GM12892 (cell line): ENCODE measurements around the gene TNFAIP8L1.

Source experiments
- POLR2A ChIP-seq: IDR thresholded peaks from 2 replicates; pipeline ENCODE4 v1.6.1; 2011; ENCODE audit warnings: low read depth, low read length, control low read depth
- POLR2AphosphoS5 ChIP-seq: IDR thresholded peaks from 2 replicates; pipeline ENCODE4 v1.6.1; 2011; ENCODE audit warnings: low read depth, low read length, control low read depth
- TAF1 ChIP-seq: IDR thresholded peaks from 2 replicates; pipeline ENCODE4 v1.6.1; 2011; ENCODE audit warnings: low read depth, mild to moderate bottlenecking, control low read depth, low read length, borderline replicate concordance

GRCh38 chr19:4641132-4641531 lies 1.8 kb downstream of the TNFAIP8L1 start:
- no peak for TF ChIP-seq POLR2AphosphoS5
- no peak for TF ChIP-seq POLR2A
- TF ChIP-seq TAF1, result no peak
